ENCODE data around the gene DNAJC5. TPM values are rescaled to one million over a fixed set of nuclear protein-coding genes. Genes with fewer than 3 reads are reported as not detected.

The DNAJC5 gene
- total RNA-seq, 4 donors from 2014 or later = 18.5 to 26.4 (median 22.5) TPM

DNA sequence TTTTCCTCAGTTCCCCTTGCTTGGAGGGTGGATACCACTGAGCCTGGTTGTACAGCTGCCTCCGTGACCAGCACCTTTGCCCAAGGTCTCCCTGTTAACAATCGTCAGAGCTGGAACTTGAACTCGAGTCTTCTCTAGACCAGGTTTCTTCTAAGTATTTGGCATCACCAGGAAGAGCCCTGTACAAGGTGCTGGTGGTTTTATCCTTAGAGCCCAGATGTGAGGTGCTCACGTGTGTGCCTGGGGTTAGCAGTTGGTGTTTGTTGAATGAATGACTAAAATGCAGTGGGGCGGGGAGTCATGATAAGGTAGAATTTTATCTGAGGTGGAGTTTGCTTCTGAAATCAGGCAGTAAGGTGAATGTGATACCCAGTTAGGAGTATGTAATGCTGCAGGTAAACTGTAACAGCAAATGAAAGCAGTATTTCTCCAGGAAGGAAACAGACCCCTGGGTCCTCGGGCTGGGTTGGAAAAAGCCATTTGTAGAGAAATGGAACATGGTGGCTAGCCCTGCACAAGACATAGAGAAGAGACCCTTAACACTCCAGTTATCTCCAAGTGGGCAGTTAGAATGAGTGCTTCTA is 3.1 kb downstream of the DNAJC5 start:
- no peaks in the 10 kb centered on the region for H3K9me3 ChIP-seq
- no peak for TF ChIP-seq CTCF (IDR thresholded peaks at IDR 0.05 in 4 of 5, conservative IDR thresholded peaks at IDR 0.05 in 1 of 5)
- no peak for TF ChIP-seq POLR2A (IDR thresholded peaks at IDR 0.05)
- H3K27me3 ChIP-seq = no peaks in the 10 kb centered on the region
- DNase-seq (no peak), ATAC-seq (no peak)
- intact Hi-C loops (cut with DNase I; ENCODE audit: low total_unique reads) (no loop called here), in situ Hi-C loops (cut with MboI; ENCODE audit: low sequenced_read_pairs in 4 of 4) (no loop called here)
- H3K4me3 ChIP-seq = no peak overlapping the region
- H3K27ac ChIP-seq = no peak overlapping the region
- H3K4me1 ChIP-seq = peaks cover 23 to 24% of the 10 kb centered on the region in 2 donors
- H3K36me3 ChIP-seq = no peaks in the 10 kb centered on the region

DNA sequence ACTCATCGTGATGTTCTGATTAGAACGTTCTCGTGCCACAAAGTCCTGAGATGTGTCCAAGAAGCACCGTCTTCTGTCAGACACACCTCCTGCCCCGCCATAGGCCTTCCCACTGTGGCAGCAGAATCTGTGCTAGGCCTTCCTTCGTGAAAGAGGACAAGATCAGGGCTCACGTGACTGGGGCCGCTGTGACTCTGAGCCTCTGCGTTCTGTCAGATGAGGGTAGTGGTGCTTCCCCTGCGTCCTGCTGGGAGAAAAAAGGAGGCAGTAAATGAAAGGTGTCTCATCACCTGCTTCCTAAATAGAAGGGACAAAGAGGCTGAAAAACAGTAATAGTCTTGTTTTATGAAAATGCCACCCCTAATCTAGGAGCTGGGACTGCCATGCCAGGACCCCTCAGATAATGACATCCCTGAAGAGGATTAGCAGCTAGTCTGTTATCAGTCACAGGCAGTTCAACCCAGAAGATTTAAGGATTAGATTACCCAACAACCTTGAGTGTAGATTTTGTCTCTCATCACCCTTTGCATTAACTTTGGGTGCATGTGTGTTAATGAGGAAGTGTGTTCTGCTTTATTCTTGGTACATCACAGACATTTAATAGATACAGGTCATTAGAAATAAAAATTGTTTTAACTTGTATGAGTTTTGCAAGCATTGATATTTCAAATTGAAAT is 4.1 kb downstream of the DNAJC5 start:
- Histone ChIP-seq H3K36me3 (no peaks in the 10 kb centered on the region), H3K27ac (no peak overlapping the region), H3K4me1 (peaks cover 21 to 24% of the 10 kb centered on the region in 2 donors), H3K4me3 (no peak overlapping the region), H3K9me3 (no peaks in the 10 kb centered on the region), H3K27me3 (no peaks in the 10 kb centered on the region)
- DNase-seq (no peak), ATAC-seq (no peak)
- in situ Hi-C loops (cut with MboI; ENCODE audit: low sequenced_read_pairs in 4 of 4) = no loop called here
- TF ChIP-seq CTCF (IDR thresholded peaks at IDR 0.05 in 4 of 5, conservative IDR thresholded peaks at IDR 0.05 in 1 of 5) (no peak), POLR2A (IDR thresholded peaks at IDR 0.05) (no peak)
- intact Hi-C loops (cut with DNase I; ENCODE audit: low total_unique reads) = no loop called here

GRCh38 chr20:63900413-63900812 is 5.5 kb downstream of the DNAJC5 start:
- no peak for TF ChIP-seq CTCF (IDR thresholded peaks at IDR 0.05 in 4 of 5, conservative IDR thresholded peaks at IDR 0.05 in 1 of 5)
- TF ChIP-seq POLR2A (IDR thresholded peaks at IDR 0.05) = no peak
- no peaks in the 10 kb centered on the region for H3K9me3 ChIP-seq
- intact Hi-C loops (cut with DNase I; ENCODE audit: low total_unique reads) = no loop called here
- no peak for DNase-seq
- H3K4me3 ChIP-seq = no peak overlapping the region
- ATAC-seq = no peak
- no peaks in the 10 kb centered on the region for H3K36me3 ChIP-seq
- in situ Hi-C loops (cut with MboI; ENCODE audit: low sequenced_read_pairs in 4 of 4) = no loop called here
- peaks cover 18 to 19% of the 10 kb centered on the region in 2 donors for H3K4me1 ChIP-seq
- H3K27me3 ChIP-seq = no peaks in the 10 kb centered on the region
- H3K27ac ChIP-seq = no peak overlapping the region

GRCh38 chr20:63903796-63904561 is 9.1 kb downstream of the DNAJC5 start:
- intact Hi-C loops (cut with DNase I; ENCODE audit: low total_unique reads) (no loop called here), in situ Hi-C loops (cut with MboI; ENCODE audit: low sequenced_read_pairs in 4 of 4) (no loop called here)
- peaks cover 0 to 3% of the 10 kb centered on the region in 2 donors for H3K4me1 ChIP-seq
- H3K36me3 ChIP-seq = no peaks in the 10 kb centered on the region
- DNase-seq = no peak
- ATAC-seq = no peak
- TF ChIP-seq CTCF (IDR thresholded peaks at IDR 0.05 in 4 of 5, conservative IDR thresholded peaks at IDR 0.05 in 1 of 5) (no peak), POLR2A (IDR thresholded peaks at IDR 0.05) (no peak)
- H3K27ac ChIP-seq = no peak overlapping the region
- H3K9me3 ChIP-seq = no peaks in the 10 kb centered on the region
- H3K27me3 ChIP-seq = no peaks in the 10 kb centered on the region
- H3K4me3 ChIP-seq = no peak overlapping the region
